Forelimb muscle (tissue), 1 donor: ENCODE data around the gene MATR3. TPM values are rescaled to one million over a fixed set of nuclear protein-coding genes. Genes with fewer than 3 reads are reported as not detected.

Source experiments
- polyA plus RNA-seq: library from polyadenylated mRNA; unstranded; fragments of 120-200 nt; gene quantifications from one replicate; pipeline ENCODE4 v1.2.1, GENCODE V29; 2013; ENCODE audit not compliant: insufficient read length

Gene MATR3
- polyA plus RNA-seq, 1 donor: 271 TPM

Other genes with a start within 250 kb of the MATR3 start
- 23.9 TPM for gene SIL1, start 95.4 kb upstream of the MATR3 start, polyA plus RNA-seq
- 104 TPM for gene PAIP2, start 48.1 kb downstream of the MATR3 start, polyA plus RNA-seq
- gene SLC23A1, start 89.6 kb downstream of the MATR3 start, polyA plus RNA-seq: 0.28 TPM
- 0.52 TPM for gene MZB1, start 96.2 kb downstream of the MATR3 start, polyA plus RNA-seq
- 42.6 TPM for gene PROB1, start 101.4 kb downstream of the MATR3 start, polyA plus RNA-seq
- gene SPATA24, start 110.3 kb downstream of the MATR3 start, polyA plus RNA-seq: 10.0 TPM
- gene DNAJC18, start 145.8 kb downstream of the MATR3 start, polyA plus RNA-seq: 22.1 TPM
- gene ECSCR, start 169.0 kb downstream of the MATR3 start, polyA plus RNA-seq: 29.8 TPM
- gene SMIM33, start 177.3 kb downstream of the MATR3 start, polyA plus RNA-seq: not detected
- gene STING1, start 189.0 kb downstream of the MATR3 start, polyA plus RNA-seq: 26.4 TPM